Gastrocnemius medialis (tissue), 4 donors: ENCODE data around the gene TMEM217.

Source experiments
- POLR2A ChIP-seq, 2 donors: fragments of 450-650 bp; IDR thresholded peaks; one replicate each; pipeline ENCODE4 v1.6.1; 2017; ENCODE audit warnings: antibody characterized with exemption in 2 of 2, mild to moderate bottlenecking in 2 of 2, moderate library complexity in 2 of 2
- TF ChIP-seq, protein P1 (sequence below), 5 experiments: fragments of 450-650 bp in 3 of 5; fragments of 200-600 bp in 2 of 5; sonication (generic) in 2 of 5; IDR thresholded peaks in 4 of 5; conservative IDR thresholded peaks in 1 of 5; 1 replicate in 4 of 5; 2 replicates in 1 of 5; pipeline ENCODE4 v1.5.1; 2016 to 2019; ENCODE audit warnings: antibody characterized with exemption in 5 of 5, mild to moderate bottlenecking in 3 of 5, moderate library complexity in 3 of 5

DNA sequence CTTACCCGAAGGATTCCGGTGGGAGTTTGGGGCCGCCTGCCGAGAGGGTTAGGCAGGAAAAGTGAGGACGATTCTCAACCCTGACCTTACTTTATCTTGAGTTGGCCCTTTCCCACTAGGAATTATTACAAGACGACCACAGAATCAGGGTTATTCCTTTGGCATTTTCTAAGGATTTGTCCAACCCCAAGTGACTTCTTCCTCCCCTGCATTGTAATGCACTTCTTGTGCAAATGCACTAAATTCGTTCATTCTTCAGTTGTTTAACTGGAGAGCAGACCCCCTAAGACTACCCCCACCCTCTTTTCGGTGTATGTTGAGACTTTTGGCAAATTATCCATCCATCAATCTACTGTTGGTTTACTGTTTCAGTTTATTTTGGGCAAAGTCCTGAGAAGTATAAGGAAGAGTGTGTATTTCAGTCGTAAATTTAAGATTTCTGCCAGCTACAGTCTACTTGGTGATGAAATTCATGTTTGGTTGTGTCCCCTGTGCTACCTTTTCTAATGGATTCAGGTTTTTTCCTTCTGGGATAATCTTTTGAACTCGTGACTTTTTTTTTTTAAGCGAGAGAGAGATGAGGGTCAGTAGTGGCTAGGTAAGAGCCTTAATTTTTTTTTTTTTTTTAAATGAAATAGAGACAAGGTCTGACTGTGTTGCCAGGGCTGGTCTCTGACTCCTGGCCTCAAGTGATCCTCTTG is 611 bp upstream of the TMEM217 start:
- TF ChIP-seq, protein P1, sequence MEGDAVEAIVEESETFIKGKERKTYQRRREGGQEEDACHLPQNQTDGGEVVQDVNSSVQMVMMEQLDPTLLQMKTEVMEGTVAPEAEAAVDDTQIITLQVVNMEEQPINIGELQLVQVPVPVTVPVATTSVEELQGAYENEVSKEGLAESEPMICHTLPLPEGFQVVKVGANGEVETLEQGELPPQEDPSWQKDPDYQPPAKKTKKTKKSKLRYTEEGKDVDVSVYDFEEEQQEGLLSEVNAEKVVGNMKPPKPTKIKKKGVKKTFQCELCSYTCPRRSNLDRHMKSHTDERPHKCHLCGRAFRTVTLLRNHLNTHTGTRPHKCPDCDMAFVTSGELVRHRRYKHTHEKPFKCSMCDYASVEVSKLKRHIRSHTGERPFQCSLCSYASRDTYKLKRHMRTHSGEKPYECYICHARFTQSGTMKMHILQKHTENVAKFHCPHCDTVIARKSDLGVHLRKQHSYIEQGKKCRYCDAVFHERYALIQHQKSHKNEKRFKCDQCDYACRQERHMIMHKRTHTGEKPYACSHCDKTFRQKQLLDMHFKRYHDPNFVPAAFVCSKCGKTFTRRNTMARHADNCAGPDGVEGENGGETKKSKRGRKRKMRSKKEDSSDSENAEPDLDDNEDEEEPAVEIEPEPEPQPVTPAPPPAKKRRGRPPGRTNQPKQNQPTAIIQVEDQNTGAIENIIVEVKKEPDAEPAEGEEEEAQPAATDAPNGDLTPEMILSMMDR (IDR thresholded peaks at IDR 0.05 in 4 of 5, conservative IDR thresholded peaks at IDR 0.05 in 1 of 5) = no peak
- TF ChIP-seq POLR2A (IDR thresholded peaks at IDR 0.05) = no peak
